Epithelial cell of proximal tubule (primary cell): ENCODE results near the gene FAAP20. TPM values are rescaled to one million over a fixed set of nuclear protein-coding genes. Genes with fewer than 3 reads are reported as not detected.
"Not testable (repeated sequence)": the region's sequence is repeated elsewhere in the genome, so short reads cannot be mapped to it uniquely, and the experiment has no call there.

Experiments
- DNase-seq: peaks from one replicate; pipeline ENCODE4 v3.0.0-alpha.2; 2011; ENCODE audit warnings: low read depth
- H3K4me3 ChIP-seq: 2 replicates; pipeline ENCODE4 v1.5.1; 2011; ENCODE audit warnings: low read depth, mild to moderate bottlenecking, low read length
- total RNA-seq: library from RNA; depleted of rRNA; stranded (reverse); fragments of >200 nt; gene quantifications from 2 replicates; pipeline ENCODE4 v1.2.3, GENCODE V29; 2015
- TF ChIP-seq, protein P1 (sequence below): conservative IDR thresholded peaks from 2 replicates; pipeline ENCODE4 v1.5.1; 2012; ENCODE audit warnings: low read depth, mild to moderate bottlenecking, low read length

FAAP20 gene
- total RNA-seq, 1 donor from 2014 or later: 40.0 TPM

GRCh38 chr1:2148691-2149090, 45.9 kb downstream of the FAAP20 start:
- DNase-seq: no peak
- TF ChIP-seq, protein P1, sequence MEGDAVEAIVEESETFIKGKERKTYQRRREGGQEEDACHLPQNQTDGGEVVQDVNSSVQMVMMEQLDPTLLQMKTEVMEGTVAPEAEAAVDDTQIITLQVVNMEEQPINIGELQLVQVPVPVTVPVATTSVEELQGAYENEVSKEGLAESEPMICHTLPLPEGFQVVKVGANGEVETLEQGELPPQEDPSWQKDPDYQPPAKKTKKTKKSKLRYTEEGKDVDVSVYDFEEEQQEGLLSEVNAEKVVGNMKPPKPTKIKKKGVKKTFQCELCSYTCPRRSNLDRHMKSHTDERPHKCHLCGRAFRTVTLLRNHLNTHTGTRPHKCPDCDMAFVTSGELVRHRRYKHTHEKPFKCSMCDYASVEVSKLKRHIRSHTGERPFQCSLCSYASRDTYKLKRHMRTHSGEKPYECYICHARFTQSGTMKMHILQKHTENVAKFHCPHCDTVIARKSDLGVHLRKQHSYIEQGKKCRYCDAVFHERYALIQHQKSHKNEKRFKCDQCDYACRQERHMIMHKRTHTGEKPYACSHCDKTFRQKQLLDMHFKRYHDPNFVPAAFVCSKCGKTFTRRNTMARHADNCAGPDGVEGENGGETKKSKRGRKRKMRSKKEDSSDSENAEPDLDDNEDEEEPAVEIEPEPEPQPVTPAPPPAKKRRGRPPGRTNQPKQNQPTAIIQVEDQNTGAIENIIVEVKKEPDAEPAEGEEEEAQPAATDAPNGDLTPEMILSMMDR: no peak
- H3K4me3 ChIP-seq: no peak overlapping the region

DNA sequence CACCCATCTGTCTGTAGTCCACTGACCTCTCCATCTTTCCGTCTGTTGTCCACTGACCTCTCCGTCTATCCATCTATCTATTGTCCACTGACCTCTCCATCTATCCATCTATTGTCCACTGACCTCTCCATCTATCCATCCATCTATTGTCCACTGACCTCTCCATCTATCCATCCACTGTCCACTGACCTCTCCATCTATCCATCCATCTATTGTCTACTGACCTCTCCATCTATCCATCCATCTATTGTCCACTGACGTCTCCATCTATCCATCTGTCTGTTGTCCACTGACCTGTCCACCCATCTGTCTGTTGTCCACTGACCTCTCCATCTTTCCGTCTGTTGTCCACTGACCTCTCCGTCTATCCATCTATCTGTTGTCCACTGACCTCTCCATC, 46.7 kb downstream of the FAAP20 start:
- H3K4me3 ChIP-seq, DNase-seq: not testable (repeated sequence)

DNA sequence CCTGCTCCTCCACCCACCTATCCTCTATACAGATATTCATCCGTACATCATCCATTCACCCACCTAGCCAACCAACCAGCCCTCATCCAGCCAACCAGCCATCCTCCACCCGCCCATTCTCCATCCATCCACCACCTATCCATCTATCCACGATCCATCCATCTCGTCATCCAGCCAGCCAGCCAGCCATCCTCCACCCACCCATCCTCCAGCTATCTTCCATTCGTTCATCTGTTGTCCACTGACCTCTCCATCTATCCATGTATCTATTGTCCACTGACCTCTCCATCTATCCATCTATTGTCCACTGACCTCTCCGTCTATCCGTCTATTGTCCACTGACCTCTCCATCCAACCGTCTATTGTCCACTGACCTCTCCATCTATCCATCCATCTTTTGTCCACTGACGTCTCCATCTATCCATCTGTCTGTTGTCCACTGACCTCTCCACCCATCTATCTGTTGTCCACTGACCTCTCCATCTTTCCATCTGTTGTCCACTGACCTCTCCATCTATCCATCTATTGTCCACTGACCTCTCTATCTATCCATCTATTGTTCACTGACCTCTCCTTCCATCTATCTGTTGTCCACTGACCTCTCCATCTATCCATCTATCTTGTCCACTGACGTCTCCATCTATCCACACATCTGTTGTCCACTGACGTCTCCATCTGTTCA, 47.6 kb downstream of the FAAP20 start:
- TF ChIP-seq, protein P1: no peak
- H3K4me3 ChIP-seq: no peak overlapping the region
- no peak for DNase-seq

DNA sequence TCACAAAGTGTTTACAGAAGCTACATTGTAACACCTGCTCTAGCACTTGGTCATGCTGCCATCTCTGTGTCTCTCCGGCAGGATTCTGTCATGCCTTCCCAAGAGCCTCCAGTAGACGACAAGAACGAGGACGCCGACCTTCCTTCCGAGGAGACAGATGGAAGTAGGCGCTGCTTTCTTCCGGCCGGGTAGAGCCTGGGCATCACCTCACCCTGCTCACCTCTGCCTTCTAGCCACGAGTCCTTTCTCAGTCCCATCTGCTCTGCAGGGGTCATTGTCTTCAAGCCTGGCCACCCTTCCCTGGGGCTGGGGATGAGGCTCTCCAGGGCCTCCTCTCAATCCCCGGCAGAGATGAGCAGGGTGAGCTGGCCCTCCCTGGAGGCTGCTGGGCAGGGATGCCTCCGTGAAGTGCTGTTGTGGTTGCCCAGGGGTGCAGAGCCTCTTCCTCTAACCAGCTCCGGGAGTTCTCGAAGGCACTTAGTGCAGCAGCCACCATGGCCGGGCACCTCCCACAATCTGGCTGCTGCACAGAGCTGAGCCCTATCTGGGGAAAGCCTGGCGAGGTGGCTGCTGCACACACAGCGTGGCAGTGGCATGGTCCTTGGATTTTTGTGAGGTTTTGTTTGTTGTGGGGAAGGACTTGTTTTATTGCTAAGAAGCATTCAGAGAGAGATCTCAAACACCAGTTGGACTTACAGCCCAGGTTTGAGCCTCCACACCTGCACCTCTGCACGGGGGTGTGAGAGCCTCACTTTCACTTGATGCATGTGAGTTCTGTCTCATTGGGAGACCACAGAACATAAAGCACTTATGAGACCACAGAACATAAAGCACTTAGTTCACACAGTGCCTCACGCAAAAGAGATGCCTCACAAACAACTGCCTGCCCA, 48.4 kb downstream of the FAAP20 start:
- no peak for DNase-seq
- TF ChIP-seq, protein P1: no peak

DNA sequence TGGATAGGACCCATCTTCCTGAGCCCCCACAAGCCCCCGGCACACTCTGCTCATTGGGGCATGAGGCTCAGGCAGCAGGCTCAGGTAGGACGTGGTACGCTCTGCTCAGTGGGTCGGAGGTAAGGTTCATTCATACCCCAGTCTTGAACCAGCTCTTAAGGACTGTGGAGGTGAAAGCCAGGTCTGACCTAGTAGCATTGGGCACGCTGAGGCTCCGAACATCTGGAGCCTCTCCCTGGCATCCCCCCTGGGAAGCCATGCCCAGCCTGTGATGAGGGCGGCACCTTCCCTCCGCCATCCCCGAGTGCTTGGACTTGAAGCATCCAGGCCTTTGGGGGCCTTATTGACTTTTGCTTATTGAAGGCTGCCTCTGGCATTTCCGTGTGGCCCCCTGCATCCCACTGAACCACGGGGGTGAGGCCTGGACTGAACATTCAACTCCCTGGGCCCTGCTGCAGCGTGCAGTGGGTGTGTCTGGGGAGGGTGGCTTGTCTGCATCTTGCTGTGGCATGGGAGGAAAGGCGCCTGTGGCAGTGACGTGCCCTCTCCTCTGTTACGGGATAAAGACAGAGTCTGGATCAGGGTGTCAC, 50.0 kb downstream of the FAAP20 start:
- DNase-seq: no peak
- TF ChIP-seq, protein P1: no peak
- H3K4me3 ChIP-seq: no peak overlapping the region

More for the DNA sequence above, 48.4 kb downstream of the FAAP20 start:
- no peak overlapping the region for H3K4me3 ChIP-seq

DNA sequence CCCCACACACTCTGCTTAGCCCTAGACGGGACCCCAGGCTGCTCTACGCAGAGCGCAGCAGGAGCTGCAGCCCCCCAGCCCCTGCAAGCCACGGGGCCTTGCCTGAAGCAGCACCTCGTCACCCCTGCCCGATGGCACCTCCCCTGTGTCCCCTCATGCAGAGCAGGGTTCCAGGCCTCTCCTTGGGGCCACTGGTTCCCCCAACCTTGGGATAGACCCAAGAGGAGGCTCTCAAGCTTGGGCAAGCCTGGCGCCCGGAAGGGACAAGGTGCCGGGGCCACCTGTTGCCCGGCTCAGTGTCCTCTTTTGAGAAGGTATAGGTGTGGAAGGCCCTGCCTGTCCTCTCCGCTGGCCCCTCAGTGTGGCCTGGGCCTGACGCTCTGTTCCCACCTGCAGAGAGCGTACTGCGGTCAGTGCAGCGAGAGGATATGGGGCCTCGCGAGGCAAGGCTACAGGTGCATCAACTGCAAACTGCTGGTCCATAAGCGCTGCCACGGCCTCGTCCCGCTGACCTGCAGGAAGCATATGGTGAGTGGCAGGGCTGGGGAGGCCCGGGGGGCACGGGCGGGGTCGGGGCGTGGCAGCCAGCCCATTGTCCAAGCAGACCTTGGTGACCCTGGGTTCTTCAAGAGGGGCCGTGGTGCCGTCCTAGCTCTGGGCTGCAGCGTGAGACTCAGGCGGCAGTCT, 50.6 kb downstream of the FAAP20 start:
- TF ChIP-seq, protein P1: no peak
- no peak overlapping the region for H3K4me3 ChIP-seq
- no peak for DNase-seq

DNA sequence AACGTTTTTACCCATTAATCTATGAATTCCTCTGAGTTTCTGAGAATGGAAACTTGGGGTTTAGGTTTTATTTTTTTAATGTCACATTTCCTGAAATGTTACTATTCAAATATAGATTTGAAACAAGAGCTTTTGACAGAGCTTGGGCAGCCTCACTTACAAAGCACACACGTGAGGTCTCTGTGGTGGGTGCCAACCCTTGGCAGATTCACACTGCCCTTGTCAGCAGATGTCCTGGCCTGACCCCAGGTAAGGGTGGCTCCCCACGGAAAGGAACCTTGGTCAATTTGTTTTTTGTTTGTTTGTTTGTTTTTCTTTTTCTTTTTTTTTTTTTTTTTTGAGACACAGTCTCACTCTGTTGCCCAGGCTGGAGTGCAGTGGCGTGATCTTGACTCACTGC, 53.5 kb downstream of the FAAP20 start:
- H3K4me3 ChIP-seq: no peak overlapping the region
- TF ChIP-seq, protein P1: no peak
- no peak for DNase-seq
